ENCODE measurements around the gene CACNA2D4. TPM values are rescaled to one million over a fixed set of nuclear protein-coding genes. Genes with fewer than 3 reads are reported as not detected.

The CACNA2D4 gene
- total RNA-seq, 1 experiment from 2014 or later, result 1.7 TPM

GRCh38 chr12:1848146-1848545 lies 70.3 kb downstream of the CACNA2D4 start:
- no peak overlapping the region for H3K27ac ChIP-seq (ENCODE audit: low read depth, low read length)
- no TSS peak for BruUV-seq (replicated peaks)
- no peak overlapping the region for H3K4me3 ChIP-seq (replicated peaks in 1 of 2; ENCODE audit: low read depth in 1 of 2, low read length in 2 of 2)
- no peaks in the 10 kb centered on the region for H3K79me2 ChIP-seq (ENCODE audit: insufficient read depth, low read length)
- no peaks in the 10 kb centered on the region for H4K20me1 ChIP-seq (ENCODE audit: insufficient read depth)
- H3K27me3 ChIP-seq (ENCODE audit: insufficient read depth, low read length), result no peaks in the 10 kb centered on the region
- no peak overlapping the region for H3K9ac ChIP-seq (ENCODE audit: low read length)
- H3K9me2 ChIP-seq (ENCODE audit: insufficient read depth), result no peaks in the 10 kb centered on the region
- no peak overlapping the region for H2AFZ ChIP-seq (ENCODE audit: low read depth, low read length, poor library complexity, severe bottlenecking)
- no peak for TF ChIP-seq ATF3 (IDR thresholded peaks at IDR 0.05)
- no peak for TF ChIP-seq REST (IDR thresholded peaks at IDR 0.05; ENCODE audit: low read depth)
- TF ChIP-seq ZNF274 (IDR thresholded peaks at IDR 0.05; ENCODE audit: low read depth, low read length), result no peak
- TF ChIP-seq POLR2A (IDR thresholded peaks at IDR 0.05; ENCODE audit: borderline replicate concordance, extremely low read depth, insufficient read depth, insufficient read length), result no peak
- no peak for TF ChIP-seq EGR1 (IDR thresholded peaks at IDR 0.05; ENCODE audit: low read depth)
- no peak for TF ChIP-seq ZBTB33 (IDR thresholded peaks at IDR 0.05; ENCODE audit: extremely low read depth, insufficient replicate concordance, low read length)
- TF ChIP-seq ELF1 (IDR thresholded peaks at IDR 0.05; ENCODE audit: borderline replicate concordance, low read depth), result no peak
- no peak for TF ChIP-seq YY1 (IDR thresholded peaks at IDR 0.05; ENCODE audit: extremely low read depth, insufficient replicate concordance, low read depth, low read length)
- no peak for TF ChIP-seq FOSL1 (IDR thresholded peaks at IDR 0.05; ENCODE audit: low read depth)
- TF ChIP-seq SRF (IDR thresholded peaks at IDR 0.05; ENCODE audit: low read depth), result no peak
- TF ChIP-seq RAD21 (IDR thresholded peaks at IDR 0.05; ENCODE audit: low read depth), result no peak
- TF ChIP-seq JUND (IDR thresholded peaks at IDR 0.05), result no peak
- ChIA-PET POLR2A (no interaction called here), CTCF (no interaction called here), RAD21 (ENCODE audit: low non-redundant PET in 1 of 2, low total read pairs in 2 of 2, uncharacterized antibody in 2 of 2, unreplicated experiment in 2 of 2) (no interaction called here)
- DNase-seq (ENCODE audit: low read depth, low spot score) (no peak), ATAC-seq (no peak)
- intact Hi-C loops (cut with micrococcal nuclease), result no loop called here
- H3K4me1 ChIP-seq (ENCODE audit: control insufficient read depth in 1 of 2, insufficient read depth in 2 of 2, low read length in 2 of 2), result no peaks in the 10 kb centered on the region
- no peaks in the 10 kb centered on the region for H3K36me3 ChIP-seq (ENCODE audit: control insufficient read depth in 1 of 2, insufficient read depth in 2 of 2, low read length in 2 of 2)
- H3K4me2 ChIP-seq (ENCODE audit: low read length), result no peak overlapping the region
- H3K9me3 ChIP-seq (ENCODE audit: control insufficient read depth in 1 of 2, insufficient read depth in 1 of 2, low read depth in 1 of 2, low read length in 2 of 2), result no peaks in the 10 kb centered on the region
